Measurements from ENCODE around the gene KRT76.
"Not testable (repeated sequence)": the region's sequence is repeated elsewhere in the genome, so short reads cannot be mapped to it uniquely, and the experiment has no call there.

KRT76 gene

DNA sequence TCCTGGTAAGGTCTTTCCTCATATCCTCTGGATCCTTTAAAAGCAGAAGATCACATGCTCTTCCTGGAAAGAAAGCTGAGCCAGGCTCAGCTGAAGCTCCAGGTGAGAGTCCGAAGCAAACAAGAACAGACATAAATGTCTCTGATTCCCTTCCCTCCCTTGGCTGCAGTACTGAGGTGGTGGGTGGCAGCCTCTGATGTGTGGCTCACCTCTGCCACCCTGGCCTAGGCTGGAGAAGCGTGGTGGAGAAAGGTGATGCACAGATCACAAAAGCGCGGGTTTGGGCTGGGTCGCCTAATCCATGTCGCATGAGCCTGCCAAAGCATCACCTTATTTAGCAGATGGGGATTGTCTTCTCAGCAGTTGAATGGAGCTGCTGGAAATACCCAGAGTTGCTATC, 2.8 kb upstream of the KRT76 start:
- no peak for DNase-seq

DNA sequence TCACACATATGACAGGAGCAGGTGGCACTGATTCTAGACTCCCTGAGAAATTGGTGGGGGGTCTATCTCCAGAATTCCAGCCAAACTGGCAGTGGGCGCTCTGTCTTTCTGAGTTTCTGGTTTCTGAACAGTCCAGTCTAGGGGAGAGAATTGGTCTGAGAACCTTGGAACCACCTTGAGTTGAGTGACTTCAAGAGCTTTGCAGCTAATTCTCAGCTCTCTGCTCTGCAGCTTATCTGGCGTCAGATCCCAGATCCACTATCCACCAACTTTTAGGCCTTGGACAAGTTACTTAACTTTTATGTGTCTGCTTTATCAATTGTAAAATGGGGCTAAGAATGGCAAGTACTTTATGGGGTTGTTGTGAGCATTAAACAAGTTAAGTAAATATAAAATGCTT, 1.7 kb upstream of the KRT76 start:
- DNase-seq: no peak

DNA sequence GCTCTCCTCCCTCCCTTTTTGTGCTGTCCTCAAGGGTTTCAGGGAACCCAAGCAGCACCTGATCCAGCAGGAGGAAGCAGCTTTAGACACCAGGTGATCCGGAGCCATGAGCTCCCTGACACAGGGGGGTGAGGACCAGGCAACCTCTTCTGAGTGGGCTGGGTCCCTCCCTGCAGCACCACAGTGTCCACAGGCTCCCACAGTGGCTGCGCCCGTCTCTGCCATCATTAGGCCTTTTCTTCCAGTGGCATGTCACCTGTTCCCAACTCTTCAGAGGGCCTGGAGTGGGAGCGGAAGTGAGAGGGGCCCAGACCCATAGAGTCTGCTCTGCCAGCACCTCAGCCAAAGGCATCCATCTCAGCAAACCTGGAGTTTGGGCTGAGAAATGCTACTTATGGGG, 421 bp upstream of the KRT76 start:
- DNase-seq: no peak

DNA sequence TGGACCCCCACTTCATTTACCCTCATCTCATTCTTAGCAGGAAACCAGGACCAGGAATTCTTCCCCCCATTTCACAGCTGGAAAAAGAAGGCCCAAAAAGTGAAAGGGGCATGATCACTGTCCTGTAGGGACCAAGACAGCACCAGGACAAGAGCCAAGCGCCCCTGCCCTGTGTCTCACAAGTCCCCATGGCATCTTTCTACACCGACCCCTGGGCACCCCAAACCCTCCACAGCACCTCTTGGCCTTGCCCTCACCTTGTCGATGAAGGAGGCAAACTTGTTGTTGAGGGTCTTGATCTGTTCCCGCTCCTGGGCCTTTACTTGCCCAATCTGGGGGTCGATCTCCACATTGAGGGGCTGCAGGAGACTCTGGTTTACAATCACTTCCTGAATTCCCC, 710 bp downstream of the KRT76 start:
- DNase-seq: no peak

DNA sequence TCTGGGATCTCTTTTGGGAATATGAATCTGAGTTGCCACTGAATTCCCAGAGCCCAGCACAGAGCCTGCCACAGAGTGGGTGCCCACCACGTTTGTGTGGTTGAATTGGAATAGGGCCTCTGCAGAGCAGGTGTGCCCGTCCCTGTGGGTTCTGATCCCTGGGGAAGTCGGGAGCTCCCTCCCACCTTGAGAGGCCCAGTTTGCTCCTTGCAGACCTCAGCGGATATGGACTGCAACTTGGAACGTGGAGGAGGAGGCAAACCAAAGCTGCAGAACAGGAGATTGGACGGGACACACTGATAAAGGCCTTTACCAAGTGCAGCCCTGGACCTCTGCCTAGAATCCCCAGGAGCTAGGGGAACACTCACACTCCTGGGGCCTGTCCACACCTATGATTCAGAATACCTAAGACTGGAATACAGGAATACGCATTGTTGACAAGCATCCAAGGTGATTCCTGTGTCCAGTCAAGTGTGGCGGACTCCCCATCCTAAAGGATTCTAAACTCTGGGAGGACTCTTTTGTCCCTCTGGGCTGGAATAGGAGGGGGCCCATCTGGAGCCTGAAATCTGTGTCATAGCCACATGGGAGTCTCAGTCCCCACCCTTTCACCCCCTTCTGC, 2.4 kb downstream of the KRT76 start:
- DNase-seq: no peak

DNA sequence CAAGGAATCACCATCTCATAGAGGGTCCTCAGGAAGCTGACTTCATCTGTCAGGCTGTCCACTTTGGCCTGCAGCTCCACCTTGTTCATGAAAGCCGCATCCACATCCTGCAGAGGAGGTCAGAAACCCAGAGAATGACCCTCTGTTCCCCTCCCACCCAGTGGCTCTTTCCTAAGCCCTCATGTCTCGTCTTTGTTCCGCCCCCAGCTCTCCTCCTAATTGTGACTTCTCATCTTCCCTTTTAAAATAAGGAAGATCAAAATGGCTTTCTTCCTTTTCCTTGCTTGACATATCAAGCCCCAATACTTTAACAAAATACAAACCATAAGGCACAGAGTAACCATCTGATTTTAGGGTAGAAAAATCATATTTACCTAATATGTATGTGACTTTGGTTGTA, 4.4 kb downstream of the KRT76 start:
- no peak for DNase-seq

DNA sequence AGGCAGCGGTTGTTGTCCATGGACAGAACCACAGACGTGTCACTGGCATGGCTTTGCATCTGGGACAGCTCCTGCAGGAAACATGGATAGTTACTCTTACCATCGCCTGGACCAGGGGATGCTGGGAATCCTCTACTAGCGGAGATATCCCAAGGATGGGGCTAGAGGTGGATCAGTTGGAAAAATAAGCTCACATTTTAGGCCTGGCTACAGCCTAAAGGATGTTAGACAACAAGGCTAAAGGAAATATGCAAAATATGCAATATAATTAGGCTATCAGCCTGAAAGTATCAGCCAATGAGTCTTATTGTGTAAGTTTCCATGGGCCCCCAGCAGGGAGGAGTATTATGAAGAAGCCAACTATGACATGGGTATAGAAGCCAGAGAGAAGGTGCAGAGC, 5.0 kb downstream of the KRT76 start:
- no peak for DNase-seq

DNA sequence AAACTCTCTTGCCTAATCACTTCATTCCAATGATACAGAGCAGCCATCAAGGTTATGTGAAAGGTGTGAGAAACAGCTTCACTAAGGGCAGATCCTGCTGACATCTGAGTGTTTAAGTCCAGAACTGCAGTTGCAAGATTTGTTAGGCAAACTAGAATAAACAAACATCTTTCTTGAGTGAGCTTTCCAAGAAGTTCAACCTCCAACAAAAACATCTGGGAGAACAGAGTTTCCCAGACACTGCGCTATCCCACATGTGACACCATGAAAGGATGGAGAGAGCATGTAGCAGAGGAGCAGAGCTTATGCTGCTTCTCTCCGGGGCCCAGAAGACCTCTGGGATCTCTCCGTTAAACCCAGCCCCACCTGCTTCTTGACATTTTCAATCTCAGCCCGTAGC, 5.6 kb downstream of the KRT76 start:
- DNase-seq: no peak

DNA sequence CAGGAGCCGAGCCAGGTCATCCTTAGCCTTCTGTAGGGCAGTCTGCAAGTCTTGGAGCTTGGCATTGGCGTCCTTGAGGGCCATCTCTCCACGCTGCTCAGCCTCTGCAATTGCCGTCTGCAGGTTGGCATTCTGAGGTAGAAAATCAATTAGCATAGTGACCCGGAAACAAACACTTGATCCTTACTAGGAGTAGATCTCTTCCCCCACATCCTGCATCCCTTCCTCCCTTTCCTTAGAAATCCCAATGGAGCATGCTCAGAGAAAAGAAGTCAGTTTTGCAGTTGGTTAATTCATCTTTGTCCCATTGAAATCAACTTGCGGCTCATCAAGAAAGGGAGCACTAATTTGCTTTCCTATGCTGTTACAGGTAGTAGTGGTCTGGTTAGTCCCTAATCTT, 6.1 kb downstream of the KRT76 start:
- DNase-seq: no peak

DNA sequence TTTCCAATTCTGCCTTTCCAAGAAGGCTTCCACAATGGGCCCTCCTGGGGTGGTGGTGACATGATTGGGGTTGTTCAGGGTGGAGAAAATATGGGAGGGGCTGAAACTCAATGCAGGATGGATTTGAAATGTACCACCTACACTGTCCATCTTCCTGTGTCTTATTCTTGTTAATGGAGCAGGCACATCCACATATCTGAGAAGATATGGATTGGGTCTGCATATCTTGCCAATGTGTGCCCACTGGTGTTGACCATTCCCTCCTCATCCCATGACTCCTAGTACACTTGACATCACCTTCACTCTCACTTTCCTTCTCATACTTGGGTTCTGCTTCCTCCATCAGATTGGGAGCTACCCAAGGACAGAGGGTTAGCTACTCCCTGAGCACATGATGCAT, 7.2 kb downstream of the KRT76 start:
- DNase-seq: no peak

DNA sequence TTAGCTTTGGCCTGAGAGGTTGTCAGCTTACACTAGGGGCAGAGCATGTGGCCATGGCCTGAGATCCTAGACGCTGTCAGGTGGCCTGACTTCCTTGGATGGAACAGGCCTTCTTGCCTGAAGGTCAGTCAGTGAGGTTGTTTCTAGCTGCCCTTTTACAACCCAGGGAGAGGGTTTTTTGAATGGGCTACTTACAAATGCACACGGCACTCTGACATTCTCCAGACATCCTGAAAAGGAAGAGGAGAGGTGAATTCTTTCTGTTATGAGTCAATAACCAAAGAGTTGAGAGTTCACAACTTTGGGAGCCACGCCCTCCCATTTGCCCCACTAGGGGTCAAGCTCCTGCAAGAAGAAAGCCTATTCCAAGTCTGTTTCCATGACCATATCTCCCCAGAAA, 7.8 kb downstream of the KRT76 start:
- DNase-seq: no peak

DNA sequence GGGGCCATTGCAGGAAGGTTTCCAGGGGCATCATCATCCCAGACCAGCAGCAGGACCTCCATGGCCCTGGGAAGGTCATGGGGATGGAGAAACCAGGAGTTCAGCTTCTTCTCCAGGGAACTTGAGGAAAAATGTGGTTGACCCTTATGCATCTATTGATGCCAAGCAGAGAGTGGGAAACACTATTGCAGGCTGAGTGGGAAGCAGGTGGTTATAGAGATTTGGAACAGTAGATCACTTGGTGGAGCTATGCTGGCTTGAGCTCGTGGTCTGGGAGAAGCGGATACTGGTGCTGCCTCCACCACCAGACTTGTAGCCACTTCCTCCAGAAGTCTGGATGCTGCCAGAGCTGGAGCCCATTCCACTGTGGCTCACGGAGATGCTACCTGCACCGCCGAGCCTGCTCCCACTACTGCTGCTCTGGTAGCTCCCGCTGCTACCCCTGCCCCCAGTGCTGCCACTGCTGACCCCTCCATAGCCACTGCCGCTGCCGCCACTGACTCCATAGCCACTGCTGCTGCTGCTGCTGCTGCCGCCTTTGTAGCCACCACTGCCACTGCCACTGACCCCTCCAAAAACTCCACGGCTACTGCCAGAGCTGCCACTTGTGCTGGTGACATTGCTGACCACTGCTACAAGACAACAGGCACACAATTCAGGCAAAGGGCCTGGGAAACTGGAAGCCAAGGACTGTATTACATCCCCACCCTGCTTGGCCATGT, 8.5 kb downstream of the KRT76 start:
- DNase-seq: no peak

DNA sequence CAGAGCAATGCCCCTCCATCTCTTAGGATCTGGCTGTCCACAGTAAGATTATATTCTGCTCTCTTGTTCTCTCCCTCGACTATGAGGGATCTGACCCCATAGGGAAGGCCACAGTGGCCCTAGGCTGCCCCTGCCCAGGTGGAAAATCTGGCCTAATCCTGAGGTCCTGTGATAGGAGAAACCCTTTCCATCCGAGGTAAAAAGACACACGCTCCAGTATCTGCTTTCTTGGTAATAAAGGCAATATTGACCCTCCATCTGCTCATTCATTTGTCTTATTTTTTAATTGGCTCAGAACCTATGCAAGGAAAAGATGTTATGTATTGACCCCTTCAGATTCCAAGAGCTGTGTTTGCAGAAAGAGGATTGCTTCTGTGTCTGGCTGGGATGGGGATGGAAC, 9.7 kb downstream of the KRT76 start:
- DNase-seq: no peak

DNA sequence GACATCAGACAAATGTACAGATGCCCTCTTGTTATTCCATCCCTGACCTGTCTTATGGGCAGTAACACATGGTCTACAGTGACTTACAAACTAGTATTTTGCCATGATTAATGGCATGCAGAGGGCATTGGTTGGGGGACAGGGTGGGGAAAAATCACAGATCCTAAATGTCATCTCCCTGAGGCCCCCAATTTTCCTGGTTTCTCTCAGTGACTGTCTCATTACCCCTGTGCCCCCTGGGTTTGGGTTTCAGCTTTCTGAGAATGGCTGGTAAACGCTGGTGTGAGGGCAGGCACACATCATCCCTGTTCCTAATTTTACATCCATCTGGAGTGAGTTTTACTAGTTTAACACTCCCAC, 10.1 kb downstream of the KRT76 start:
- no peak for DNase-seq

DNA sequence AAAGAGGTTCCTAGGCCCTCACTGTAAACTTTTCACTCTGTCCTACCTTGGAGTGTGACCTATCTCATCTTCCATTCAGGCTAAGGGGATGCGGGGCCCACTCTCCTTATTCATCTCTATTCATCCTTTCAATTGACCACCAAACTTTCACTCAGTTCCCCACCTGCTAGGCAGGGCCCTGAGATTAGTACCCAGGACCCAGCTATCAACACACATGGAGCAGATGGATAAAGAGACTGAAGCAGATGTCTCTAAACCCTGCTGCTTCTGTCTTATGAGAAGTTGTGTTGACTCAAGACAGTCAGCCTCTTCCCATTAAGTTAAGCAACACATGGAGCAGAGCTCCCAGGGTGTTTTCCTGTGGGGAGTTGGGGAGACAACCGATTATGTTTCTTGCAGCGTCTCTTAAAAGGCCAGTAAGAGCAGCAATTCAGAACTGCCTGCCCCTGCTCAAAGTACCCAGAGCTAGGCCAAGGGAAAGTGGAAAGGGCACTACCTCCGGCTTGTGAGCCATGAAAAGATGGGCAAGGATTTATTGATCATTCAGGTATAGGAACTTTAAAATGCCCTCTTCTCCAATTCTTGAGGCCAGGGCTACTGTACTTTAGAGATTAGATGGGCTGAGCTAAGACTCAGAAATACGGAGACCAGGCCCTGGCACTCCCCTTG, 10.7 kb downstream of the KRT76 start:
- DNase-seq: no peak

DNA sequence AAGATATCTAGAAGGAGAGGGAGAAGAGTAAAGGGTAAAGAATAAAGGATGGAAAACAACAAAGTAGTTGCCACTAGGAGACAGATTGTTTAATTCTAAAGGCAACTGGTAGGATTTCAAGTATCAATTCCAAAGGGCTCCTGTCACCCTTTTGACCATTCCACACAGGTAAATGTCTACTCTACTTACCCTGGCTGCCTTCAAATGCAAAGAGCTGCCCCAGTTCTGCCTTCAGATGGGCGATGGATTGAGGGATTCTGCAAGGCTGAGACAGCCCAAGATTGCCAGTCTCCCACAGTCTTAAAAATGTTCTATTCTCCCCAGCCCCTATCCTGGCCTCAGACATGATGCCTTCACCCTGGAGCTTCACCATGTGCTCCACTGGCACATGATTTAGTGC, 11.4 kb downstream of the KRT76 start:
- no peak for DNase-seq

DNA sequence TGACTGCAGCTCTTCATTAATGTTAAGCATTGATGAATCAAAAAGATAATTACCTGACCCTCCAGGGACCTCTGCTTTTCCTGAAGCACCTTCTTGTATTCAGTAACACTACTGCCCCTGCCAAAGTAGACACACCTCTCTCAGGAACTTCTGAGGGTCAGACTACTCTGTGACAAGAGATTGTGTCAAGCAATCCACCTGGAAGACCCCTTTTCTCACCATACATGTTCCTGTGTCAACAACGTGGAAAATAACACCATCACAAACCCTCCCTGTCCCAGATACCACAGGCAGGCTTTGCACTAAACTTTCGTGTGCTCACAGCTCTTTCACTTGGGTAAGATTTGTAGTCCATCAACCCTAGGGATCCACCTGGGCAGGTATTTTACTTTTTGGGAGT, 13.2 kb downstream of the KRT76 start:
- no peak for DNase-seq

DNA sequence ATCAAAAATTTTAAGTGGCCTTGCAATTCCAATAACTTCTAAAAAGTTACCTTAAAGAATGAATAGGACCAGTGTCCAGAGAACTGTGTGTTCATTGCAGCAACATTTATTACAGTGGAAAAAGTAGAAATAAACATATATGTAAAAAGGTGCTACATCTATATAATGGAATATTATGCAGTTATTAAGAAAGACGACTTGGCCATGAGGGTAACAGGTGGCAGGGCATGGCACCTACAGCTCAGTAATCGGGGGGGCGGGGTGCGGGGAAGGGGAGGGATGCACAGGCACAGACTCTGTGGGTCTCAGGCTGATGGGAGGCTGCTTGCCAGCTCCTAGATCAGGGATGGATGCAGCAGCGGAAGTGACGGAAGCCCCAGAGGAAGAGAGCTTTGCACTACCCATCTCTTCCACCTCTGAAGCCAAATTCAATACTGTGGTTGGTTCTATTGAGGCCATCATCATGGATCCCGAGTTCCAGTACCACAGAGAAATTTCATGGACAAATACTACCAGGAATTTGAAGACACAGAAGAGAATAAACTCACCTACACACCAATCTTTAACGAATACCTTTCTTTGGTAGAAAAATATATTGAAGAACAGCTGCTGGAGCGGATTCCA, 14.0 kb downstream of the KRT76 start:
- no peak for DNase-seq

DNA sequence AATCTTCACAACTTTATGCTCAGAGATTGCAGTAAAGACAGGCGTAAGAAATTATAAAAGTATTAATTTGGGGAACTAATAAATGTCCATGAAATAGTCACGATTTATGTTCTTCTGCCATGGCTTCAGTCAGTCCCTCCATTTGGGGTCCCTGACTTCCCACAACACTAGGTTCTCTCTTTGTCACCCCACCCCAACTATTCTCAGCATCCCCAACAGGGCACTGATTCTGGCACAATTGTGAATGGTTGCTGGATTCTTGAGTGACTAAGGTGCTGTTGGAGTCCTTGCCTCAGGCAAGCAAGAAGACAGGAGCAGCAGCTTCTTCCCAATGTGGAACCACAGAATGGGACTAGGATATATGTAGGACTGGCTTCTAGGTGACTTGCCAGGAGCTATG, 15.3 kb downstream of the KRT76 start:
- no peak for DNase-seq

DNA sequence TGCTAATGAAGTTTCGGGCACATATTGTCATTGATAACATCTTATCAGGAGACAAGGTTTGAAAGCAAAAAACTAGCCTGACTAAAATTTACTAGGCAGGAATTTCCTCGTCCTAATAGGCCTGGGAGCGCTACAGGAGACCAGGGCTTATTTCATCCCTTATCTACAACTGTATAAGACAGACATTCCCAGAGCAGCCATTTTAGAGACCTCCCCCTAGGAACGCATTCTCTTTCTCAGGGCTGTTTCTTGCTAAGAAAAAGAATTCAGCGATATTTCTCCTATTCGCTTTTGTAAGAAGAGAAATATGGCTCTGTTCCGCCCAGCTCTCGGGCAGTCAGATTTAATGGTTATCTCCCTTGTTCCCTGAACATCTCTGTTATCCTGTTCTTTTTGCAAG, 15.9 kb downstream of the KRT76 start:
- DNase-seq: not testable (repeated sequence)

DNA sequence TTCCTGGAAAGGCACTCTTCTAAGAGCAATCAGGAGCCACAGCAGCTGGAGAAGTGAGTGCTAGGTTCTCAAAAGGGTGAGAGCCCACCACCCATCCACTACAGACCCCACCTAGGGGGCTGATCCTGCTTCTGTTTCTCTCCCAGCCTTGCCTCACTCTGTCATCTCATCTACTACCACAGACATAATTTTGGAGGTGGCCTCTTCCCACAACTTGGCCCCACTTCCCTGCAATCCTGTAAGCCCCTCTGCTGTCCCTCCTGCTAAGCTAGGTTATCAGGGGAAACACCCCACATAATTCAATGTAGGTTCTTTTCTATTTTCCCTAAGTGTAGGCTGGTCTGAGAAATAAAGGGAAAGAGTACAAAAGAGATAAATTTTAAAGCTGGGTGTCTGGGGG, 16.5 kb downstream of the KRT76 start:
- DNase-seq: no peak

DNA sequence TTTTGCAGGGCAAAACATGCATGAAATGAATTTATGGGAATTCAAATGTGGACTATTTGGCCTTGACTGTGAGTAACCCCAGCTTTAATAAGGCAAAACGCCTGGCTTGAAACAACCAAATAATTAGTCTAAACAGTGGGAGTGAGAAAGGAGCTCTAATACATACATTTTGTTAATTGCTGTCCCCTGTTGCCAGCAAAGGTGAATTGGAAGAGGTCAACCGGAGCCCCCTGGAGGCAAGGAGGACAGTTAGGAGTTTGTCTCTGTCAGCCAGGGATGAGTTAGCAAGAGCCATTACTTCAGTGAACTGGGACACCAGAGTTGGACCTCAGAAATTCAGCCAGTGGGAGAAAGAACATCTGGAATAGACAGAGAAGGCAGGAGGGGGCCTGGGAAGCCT, 17.4 kb downstream of the KRT76 start:
- no peak for DNase-seq

DNA sequence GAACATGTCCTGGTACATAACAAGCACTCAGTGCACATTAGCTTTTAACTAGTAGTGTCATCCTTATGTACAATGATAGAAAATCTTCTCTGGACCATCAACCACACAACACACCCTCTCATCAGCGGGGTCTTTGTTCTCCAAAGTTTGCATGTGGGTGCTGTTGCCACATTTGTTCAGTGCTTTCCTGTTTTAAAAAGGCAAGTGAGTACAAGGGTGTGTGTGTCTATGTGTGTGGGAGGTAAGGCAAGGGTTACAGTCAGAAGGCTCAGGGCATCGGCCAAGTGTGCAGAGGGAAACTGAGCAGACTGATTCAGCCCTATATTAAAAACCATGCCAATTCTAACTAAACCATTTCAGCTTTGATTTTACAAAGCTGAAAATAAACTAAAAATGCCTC, 17.9 kb downstream of the KRT76 start:
- no peak for DNase-seq

DNA sequence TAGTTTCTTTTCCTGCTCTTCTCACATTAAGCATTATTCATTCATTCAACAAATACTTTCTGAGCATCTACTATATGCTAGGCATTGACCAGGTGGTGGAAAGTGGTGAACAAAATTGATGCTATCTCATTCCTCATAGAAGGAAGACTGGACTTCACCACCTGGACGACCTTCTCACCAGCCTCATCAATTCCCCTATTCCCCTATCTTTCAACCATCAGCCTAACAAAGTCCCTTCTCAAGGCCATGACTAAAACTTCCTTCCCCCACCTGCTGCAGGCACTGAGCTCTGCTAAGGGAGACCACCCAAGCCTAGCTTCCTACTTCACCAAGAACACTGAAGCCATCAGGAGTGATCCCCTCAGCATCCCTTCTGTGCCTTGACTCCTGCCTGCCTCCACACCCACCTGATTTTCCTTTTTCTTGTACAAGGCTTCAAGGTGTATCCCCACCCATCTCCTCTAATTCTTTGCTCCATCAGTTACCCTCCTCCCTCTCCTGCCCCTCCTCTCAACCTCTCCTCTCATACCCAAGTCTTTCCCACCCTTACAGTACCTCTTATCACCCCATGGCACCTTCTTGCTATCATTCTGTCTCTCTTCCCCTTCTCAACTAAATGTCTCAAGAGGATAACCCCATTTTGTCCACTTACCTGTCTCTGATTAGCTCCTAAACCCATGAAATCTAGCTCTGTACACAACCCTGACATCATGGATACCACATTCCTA, 19.5 kb downstream of the KRT76 start:
- no peak for DNase-seq
